ENCODE results near the gene TAS2R7. TPM values are rescaled to one million over a fixed set of nuclear protein-coding genes. Genes with fewer than 3 reads are reported as not detected.
"Not testable (repeated sequence)": the region's sequence is repeated elsewhere in the genome, so short reads cannot be mapped to it uniquely, and the experiment has no call there.

Gene TAS2R7
- total and polyA plus RNA-seq, 2 experiments from 2014 or later: not detected

DNA sequence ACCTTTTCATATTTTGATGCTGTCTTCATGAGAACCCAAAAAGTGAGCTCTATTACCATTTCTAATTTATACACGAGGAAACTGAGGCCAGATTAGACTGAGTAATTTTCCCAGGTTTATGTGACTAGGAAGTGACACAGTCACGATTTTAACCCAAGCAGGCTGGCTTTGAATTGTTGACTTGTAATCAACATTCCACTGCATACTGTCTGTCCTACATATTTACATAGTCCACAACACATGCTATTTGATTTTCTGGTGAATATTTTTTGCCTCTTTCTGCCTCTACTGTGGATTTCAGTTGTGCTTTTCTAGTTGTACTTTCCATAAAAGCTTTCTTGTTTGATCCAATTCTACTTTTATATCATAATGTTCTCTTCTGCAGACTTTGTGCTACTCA, 8.2 kb downstream of the TAS2R7 start (continued):
- TF ChIP-seq, protein P1, sequence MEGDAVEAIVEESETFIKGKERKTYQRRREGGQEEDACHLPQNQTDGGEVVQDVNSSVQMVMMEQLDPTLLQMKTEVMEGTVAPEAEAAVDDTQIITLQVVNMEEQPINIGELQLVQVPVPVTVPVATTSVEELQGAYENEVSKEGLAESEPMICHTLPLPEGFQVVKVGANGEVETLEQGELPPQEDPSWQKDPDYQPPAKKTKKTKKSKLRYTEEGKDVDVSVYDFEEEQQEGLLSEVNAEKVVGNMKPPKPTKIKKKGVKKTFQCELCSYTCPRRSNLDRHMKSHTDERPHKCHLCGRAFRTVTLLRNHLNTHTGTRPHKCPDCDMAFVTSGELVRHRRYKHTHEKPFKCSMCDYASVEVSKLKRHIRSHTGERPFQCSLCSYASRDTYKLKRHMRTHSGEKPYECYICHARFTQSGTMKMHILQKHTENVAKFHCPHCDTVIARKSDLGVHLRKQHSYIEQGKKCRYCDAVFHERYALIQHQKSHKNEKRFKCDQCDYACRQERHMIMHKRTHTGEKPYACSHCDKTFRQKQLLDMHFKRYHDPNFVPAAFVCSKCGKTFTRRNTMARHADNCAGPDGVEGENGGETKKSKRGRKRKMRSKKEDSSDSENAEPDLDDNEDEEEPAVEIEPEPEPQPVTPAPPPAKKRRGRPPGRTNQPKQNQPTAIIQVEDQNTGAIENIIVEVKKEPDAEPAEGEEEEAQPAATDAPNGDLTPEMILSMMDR (conservative IDR thresholded peaks at IDR 0.05; ENCODE audit: low read depth in 2 of 2): no peak

DNA sequence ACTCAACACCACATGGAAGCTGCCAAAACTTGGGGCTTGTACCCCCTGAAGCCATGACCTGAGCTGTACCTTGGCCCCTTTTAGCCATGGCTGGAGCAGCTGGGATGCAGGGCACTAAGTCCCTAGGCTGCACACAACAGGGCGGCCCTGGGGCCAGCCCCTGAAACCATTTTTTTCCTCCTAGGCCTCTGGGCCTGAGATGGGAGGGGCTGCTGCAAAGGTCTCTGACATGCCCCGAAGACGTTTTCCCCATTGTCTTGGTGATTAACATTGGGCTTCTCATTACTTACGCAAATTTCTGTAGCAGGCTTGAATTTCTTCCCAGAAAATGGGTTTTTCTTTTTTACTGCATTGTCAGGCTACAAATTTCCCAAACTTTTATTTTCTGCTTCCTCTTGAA, 10.7 kb downstream of the TAS2R7 start:
- H3K27ac Mint-ChIP-seq; H3K27me3 Mint-ChIP-seq (ENCODE audit: insufficient read depth, low read depth, poor library complexity); H3K79me2 ChIP-seq (replicated peaks; ENCODE audit: insufficient read depth); H3K27me3 ChIP-seq (ENCODE audit: insufficient read depth); ATAC-seq; H3K36me3 Mint-ChIP-seq (ENCODE audit: low read depth); H3K4me3 Mint-ChIP-seq; H3K4me3 ChIP-seq; H3K36me3 ChIP-seq (ENCODE audit: insufficient read depth); H3K4me2 ChIP-seq; H2AFZ ChIP-seq; H3K4me1 Mint-ChIP-seq; H3K9me3 Mint-ChIP-seq; DNase-seq (ENCODE audit: low spot score); H4K20me1 ChIP-seq (replicated peaks; ENCODE audit: insufficient read depth); H3K4me1 ChIP-seq (ENCODE audit: insufficient read depth); H3F3A ChIP-seq (replicated peaks; ENCODE audit: low read depth); H3K9me2 ChIP-seq (ENCODE audit: insufficient read depth); H3K27ac ChIP-seq (ENCODE audit: low read depth): not testable (repeated sequence)

DNA sequence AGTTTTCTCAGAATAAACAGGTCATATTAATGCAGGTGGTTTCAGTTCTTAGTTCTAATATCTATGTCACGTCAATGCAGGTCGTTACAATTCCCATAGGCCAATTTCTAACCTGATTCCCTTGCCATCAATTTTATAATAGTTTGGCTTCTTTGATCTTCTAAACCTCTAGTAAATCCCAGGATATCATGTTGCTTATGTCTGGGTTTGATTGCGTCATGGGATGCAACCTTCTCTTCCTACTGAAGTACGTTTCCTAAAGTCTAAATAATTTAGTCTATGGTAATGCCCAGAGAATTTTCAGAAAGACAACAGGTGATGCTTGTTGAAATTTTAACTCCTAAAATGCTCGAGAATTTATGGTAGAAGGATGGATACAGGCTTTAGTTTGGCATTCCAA, 19.2 kb downstream of the TAS2R7 start:
- H2AFZ ChIP-seq: no peak overlapping the region
- no peaks in the 10 kb centered on the region for H3K27me3 Mint-ChIP-seq (ENCODE audit: insufficient read depth, low read depth, poor library complexity)
- H3K4me3 Mint-ChIP-seq: no peak overlapping the region
- H3F3A ChIP-seq (replicated peaks; ENCODE audit: low read depth): no peaks in the 10 kb centered on the region
- DNase-seq (ENCODE audit: low spot score): no peak
- H3K4me3 ChIP-seq: no peak overlapping the region
- H3K4me1 Mint-ChIP-seq: no peaks in the 10 kb centered on the region
- no peaks in the 10 kb centered on the region for H4K20me1 ChIP-seq (replicated peaks; ENCODE audit: insufficient read depth)
- no peaks in the 10 kb centered on the region for H3K4me1 ChIP-seq (ENCODE audit: insufficient read depth)
- no peaks in the 10 kb centered on the region for H3K36me3 Mint-ChIP-seq (ENCODE audit: low read depth)
- H3K79me2 ChIP-seq (replicated peaks; ENCODE audit: insufficient read depth): no peaks in the 10 kb centered on the region
- ATAC-seq: no peak
- H3K27me3 ChIP-seq (ENCODE audit: insufficient read depth): no peaks in the 10 kb centered on the region
- no peaks in the 10 kb centered on the region for H3K9me3 Mint-ChIP-seq
- no peaks in the 10 kb centered on the region for H3K9me2 ChIP-seq (ENCODE audit: insufficient read depth)
- no peak overlapping the region for H3K27ac ChIP-seq (ENCODE audit: low read depth)
- no peaks in the 10 kb centered on the region for H3K36me3 ChIP-seq (ENCODE audit: insufficient read depth)
- H3K27ac Mint-ChIP-seq: no peak overlapping the region
- H3K4me2 ChIP-seq: no peak overlapping the region
- TF ChIP-seq, protein P2, sequence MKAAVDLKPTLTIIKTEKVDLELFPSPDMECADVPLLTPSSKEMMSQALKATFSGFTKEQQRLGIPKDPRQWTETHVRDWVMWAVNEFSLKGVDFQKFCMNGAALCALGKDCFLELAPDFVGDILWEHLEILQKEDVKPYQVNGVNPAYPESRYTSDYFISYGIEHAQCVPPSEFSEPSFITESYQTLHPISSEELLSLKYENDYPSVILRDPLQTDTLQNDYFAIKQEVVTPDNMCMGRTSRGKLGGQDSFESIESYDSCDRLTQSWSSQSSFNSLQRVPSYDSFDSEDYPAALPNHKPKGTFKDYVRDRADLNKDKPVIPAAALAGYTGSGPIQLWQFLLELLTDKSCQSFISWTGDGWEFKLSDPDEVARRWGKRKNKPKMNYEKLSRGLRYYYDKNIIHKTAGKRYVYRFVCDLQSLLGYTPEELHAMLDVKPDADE (IDR thresholded peaks at IDR 0.05): no peak
- TF ChIP-seq NANOG (IDR thresholded peaks at IDR 0.05; ENCODE audit: borderline replicate concordance) (no peak), JUNB (IDR thresholded peaks at IDR 0.05; ENCODE audit: unreplicated experiment) (no peak), EZH2phosphoT487 (IDR thresholded peaks at IDR 0.05; ENCODE audit: unreplicated experiment) (no peak), CREB1 (CRISPR knock-in tag; IDR thresholded peaks at IDR 0.05; ENCODE audit: low read depth) (no peak), EZH2 (IDR thresholded peaks at IDR 0.05; ENCODE audit: low read depth, unreplicated experiment) (no peak), ZNF114 (CRISPR knock-in tag; IDR thresholded peaks at IDR 0.05) (no peak)
- TF ChIP-seq, protein P1 (conservative IDR thresholded peaks at IDR 0.05; ENCODE audit: low read depth in 2 of 2): no peak
- TF ChIP-seq, protein P3, sequence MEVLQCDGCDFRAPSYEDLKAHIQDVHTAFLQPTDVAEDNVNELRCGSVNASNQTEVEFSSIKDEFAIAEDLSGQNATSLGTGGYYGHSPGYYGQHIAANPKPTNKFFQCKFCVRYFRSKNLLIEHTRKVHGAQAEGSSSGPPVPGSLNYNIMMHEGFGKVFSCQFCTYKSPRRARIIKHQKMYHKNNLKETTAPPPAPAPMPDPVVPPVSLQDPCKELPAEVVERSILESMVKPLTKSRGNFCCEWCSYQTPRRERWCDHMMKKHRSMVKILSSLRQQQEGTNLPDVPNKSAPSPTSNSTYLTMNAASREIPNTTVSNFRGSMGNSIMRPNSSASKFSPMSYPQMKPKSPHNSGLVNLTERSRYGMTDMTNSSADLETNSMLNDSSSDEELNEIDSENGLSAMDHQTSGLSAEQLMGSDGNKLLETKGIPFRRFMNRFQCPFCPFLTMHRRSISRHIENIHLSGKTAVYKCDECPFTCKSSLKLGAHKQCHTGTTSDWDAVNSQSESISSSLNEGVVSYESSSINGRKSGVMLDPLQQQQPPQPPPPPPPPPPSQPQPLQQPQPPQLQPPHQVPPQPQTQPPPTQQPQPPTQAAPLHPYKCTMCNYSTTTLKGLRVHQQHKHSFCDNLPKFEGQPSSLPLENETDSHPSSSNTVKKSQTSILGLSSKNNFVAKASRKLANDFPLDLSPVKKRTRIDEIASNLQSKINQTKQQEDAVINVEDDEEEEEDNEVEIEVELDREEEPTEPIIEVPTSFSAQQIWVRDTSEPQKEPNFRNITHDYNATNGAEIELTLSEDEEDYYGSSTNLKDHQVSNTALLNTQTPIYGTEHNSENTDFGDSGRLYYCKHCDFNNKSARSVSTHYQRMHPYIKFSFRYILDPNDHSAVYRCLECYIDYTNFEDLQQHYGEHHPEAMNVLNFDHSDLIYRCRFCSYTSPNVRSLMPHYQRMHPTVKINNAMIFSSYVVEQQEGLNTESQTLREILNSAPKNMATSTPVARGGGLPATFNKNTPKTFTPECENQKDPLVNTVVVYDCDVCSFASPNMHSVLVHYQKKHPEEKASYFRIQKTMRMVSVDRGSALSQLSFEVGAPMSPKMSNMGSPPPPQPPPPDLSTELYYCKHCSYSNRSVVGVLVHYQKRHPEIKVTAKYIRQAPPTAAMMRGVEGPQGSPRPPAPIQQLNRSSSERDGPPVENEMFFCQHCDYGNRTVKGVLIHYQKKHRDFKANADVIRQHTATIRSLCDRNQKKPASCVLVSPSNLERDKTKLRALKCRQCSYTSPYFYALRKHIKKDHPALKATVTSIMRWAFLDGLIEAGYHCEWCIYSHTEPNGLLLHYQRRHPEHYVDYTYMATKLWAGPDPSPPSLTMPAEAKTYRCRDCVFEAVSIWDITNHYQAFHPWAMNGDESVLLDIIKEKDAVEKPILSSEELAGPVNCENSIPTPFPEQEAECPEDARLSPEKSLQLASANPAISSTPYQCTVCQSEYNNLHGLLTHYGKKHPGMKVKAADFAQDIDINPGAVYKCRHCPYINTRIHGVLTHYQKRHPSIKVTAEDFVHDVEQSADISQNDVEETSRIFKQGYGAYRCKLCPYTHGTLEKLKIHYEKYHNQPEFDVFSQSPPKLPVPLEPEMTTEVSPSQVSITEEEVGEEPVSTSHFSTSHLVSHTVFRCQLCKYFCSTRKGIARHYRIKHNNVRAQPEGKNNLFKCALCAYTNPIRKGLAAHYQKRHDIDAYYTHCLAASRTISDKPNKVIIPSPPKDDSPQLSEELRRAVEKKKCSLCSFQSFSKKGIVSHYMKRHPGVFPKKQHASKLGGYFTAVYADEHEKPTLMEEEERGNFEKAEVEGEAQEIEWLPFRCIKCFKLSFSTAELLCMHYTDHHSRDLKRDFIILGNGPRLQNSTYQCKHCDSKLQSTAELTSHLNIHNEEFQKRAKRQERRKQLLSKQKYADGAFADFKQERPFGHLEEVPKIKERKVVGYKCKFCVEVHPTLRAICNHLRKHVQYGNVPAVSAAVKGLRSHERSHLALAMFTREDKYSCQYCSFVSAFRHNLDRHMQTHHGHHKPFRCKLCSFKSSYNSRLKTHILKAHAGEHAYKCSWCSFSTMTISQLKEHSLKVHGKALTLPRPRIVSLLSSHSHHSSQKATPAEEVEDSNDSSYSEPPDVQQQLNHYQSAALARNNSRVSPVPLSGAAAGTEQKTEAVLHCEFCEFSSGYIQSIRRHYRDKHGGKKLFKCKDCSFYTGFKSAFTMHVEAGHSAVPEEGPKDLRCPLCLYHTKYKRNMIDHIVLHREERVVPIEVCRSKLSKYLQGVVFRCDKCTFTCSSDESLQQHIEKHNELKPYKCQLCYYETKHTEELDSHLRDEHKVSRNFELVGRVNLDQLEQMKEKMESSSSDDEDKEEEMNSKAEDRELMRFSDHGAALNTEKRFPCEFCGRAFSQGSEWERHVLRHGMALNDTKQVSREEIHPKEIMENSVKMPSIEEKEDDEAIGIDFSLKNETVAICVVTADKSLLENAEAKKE (CRISPR knock-in tag; IDR thresholded peaks at IDR 0.05): no peak
